ENCODE data around the gene OTUB2. TPM values are rescaled to one million over a fixed set of nuclear protein-coding genes. Genes with fewer than 3 reads are reported as not detected.

The OTUB2 gene
- total RNA-seq, 3 donors from 2014 or later, result 1.3 to 3.5 (median 1.4) TPM

GRCh38 chr14:93980456-93981201, 45.5 kb upstream of the OTUB2 start:
- Histone ChIP-seq H3K9me3 (no peaks in the 10 kb centered on the region), H3K36me3 (ENCODE audit: low read depth) (no peaks in the 10 kb centered on the region), H3K4me3 (no peak overlapping the region), H3K4me1 (ENCODE audit: low read depth) (no peaks in the 10 kb centered on the region)
- ATAC-seq (peak; percentile 4), DNase-seq (no peak)
- intact Hi-C loops (cut with DNase I, micrococcal nuclease), result no loop called here
- TF ChIP-seq CTCF (IDR thresholded peaks at IDR 0.05), result no peak

DNA sequence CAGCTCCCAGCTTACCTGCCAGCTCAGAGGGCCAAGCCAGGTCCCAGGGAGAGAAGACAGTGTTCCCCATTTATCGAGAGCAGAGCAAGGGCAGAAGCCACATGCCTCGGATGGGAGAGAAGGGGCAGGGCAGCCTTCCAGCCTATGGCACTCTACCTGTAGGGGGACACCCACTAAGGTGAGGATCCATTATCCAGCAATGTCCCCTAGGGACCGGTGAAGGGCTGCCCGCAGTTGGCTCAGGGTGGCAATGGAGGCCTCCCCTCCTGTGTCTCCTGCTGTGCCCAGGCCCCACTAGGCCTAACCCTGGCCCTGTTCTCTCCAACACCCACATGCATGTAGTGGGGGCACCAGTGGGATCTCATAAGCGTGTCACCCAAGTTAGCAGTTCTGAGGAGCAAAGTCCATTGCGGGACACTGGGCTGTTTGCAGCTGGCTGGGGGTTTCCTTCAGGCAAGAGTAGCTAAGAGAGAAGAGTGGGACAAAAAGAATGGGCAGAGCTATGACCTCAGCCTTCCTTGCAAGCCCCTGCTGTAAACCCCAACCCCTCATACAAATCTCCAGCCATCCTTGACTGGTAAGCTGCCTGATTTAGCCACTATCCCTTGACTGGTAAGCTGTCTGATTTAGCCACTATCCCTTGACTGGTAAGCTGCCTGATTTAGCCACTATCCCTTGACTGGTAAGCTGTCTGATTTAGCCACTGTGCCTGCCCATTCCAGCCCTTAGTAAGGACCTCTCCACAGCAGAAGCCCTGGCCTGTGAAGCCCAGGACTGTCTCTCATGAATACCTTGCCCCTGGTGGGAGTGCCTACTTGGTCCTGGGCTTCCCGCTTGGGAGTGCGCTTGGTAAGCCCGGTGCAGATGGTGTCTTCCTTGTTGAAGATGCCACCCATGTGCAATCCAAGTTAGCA, 44.6 kb upstream of the OTUB2 start:
- intact Hi-C loops (cut with DNase I, micrococcal nuclease), result no loop called here
- no peak for TF ChIP-seq CTCF (IDR thresholded peaks at IDR 0.05)
- Histone ChIP-seq H3K4me1 (ENCODE audit: low read depth) (no peaks in the 10 kb centered on the region), H3K9me3 (no peaks in the 10 kb centered on the region), H3K36me3 (ENCODE audit: low read depth) (no peaks in the 10 kb centered on the region), H3K4me3 (no peak overlapping the region)
- DNase-seq (no peak), ATAC-seq (no peak)

GRCh38 chr14:93982230-93983007, 43.7 kb upstream of the OTUB2 start:
- no peak overlapping the region for H3K4me3 ChIP-seq
- no peaks in the 10 kb centered on the region for H3K9me3 ChIP-seq
- intact Hi-C loops (cut with DNase I, micrococcal nuclease), result no loop called here
- TF ChIP-seq CTCF (IDR thresholded peaks at IDR 0.05), result no peak
- no peaks in the 10 kb centered on the region for H3K36me3 ChIP-seq (ENCODE audit: low read depth)
- ATAC-seq (no peak), DNase-seq (no peak)
- H3K4me1 ChIP-seq (ENCODE audit: low read depth), result no peaks in the 10 kb centered on the region

GRCh38 chr14:93984070-93984469, 42.1 kb upstream of the OTUB2 start:
- Histone ChIP-seq H3K4me3 (no peak overlapping the region), H3K4me1 (ENCODE audit: low read depth) (no peaks in the 10 kb centered on the region), H3K9me3 (no peaks in the 10 kb centered on the region), H3K36me3 (ENCODE audit: low read depth) (no peaks in the 10 kb centered on the region)
- ATAC-seq (no peak), DNase-seq (no peak)
- intact Hi-C loops (cut with DNase I, micrococcal nuclease), result no loop called here
- TF ChIP-seq CTCF (IDR thresholded peaks at IDR 0.05), result no peak

- no peak for TF ChIP-seq CTCF (IDR thresholded peaks at IDR 0.05)
- ATAC-seq, result peak; percentile 64
- intact Hi-C loops (cut with DNase I, micrococcal nuclease), result no loop called here
- Histone ChIP-seq H3K4me1 (ENCODE audit: low read depth) (no peaks in the 10 kb centered on the region), H3K4me3 (no peak overlapping the region), H3K36me3 (ENCODE audit: low read depth) (no peaks in the 10 kb centered on the region), H3K9me3 (no peaks in the 10 kb centered on the region)
- DNase-seq, result peak in 2 of 3 donors; percentile 43 to 57
These were observed 41.1 kb upstream of the OTUB2 start for GRCh38 chr14:93984987-93985410.
